ENCODE data around the gene ZNF574.

- TF ChIP-seq CTCF (IDR thresholded peaks at IDR 0.05) (no peak), POLR2AphosphoS5 (IDR thresholded peaks at IDR 0.05) (no peak), POLR2A (IDR thresholded peaks at IDR 0.05) (no peak), EP300 (IDR thresholded peaks at IDR 0.05) (no peak)
Observed at GRCh38 chr19:42091742-42092141, 15.8 kb downstream of the ZNF574 start.
